Measurements from ENCODE around the gene SH3PXD2A. TPM values are rescaled to one million over a fixed set of nuclear protein-coding genes. Genes with fewer than 3 reads are reported as not detected.

SH3PXD2A gene
- total RNA-seq, 2 experiments from 2014 or later: 6.5 to 7.4 TPM

GRCh38 chr10:103707956-103708626 lies 147.3 kb downstream of the SH3PXD2A start:
- ChIA-PET POLR2A (no interaction called here), CTCF (interaction anchor here (0.9 to 2.9 kb wide), 5 partner anchors 9 to 415 kb away, joined by 3 to 11 read pairs (median 3); no protein-coding TSS in a partner anchor)
- no peak for ATAC-seq
- intact Hi-C loops (cut with micrococcal nuclease): no loop called here
- H3K36me3 Mint-ChIP-seq (ENCODE audit: low read depth): no peaks in the 10 kb centered on the region
- H3K27me3 Mint-ChIP-seq: no peaks in the 10 kb centered on the region
- no peaks in the 10 kb centered on the region for H3K9me3 Mint-ChIP-seq
- no peak for TF ChIP-seq CTCF (IDR thresholded peaks at IDR 0.05)
- H3K27ac Mint-ChIP-seq: no peak overlapping the region
- H3K4me3 Mint-ChIP-seq: no peak overlapping the region
- no peak for DNase-seq
- peaks cover 3% of the 10 kb centered on the region for H3K4me1 Mint-ChIP-seq (ENCODE audit: low read depth)

GRCh38 chr10:103706762-103707161 lies 148.6 kb downstream of the SH3PXD2A start:
- DNase-seq (no peak), ATAC-seq (no peak)
- ChIA-PET CTCF (no interaction called here), POLR2A (no interaction called here)
- H3K27me3 Mint-ChIP-seq: no peaks in the 10 kb centered on the region
- no peak for TF ChIP-seq CTCF (IDR thresholded peaks at IDR 0.05)
- H3K36me3 Mint-ChIP-seq (ENCODE audit: low read depth): no peaks in the 10 kb centered on the region
- intact Hi-C loops (cut with micrococcal nuclease): no loop called here
- no peak overlapping the region for H3K27ac Mint-ChIP-seq
- H3K4me1 Mint-ChIP-seq (ENCODE audit: low read depth): peaks cover 3% of the 10 kb centered on the region
- no peaks in the 10 kb centered on the region for H3K9me3 Mint-ChIP-seq
- no peak overlapping the region for H3K4me3 Mint-ChIP-seq

GRCh38 chr10:103706047-103706446 lies 149.3 kb downstream of the SH3PXD2A start:
- TF ChIP-seq CTCF (IDR thresholded peaks at IDR 0.05): no peak
- H3K27ac Mint-ChIP-seq: no peak overlapping the region
- intact Hi-C loops (cut with micrococcal nuclease): no loop called here
- DNase-seq: no peak
- CTCF ChIA-PET: interaction anchor here (2.3 kb wide), 1 partner anchor 20 kb away, joined by 8 read pairs; no protein-coding TSS in a partner anchor
- no peak overlapping the region for H3K4me3 Mint-ChIP-seq
- no peaks in the 10 kb centered on the region for H3K36me3 Mint-ChIP-seq (ENCODE audit: low read depth)
- no peaks in the 10 kb centered on the region for H3K27me3 Mint-ChIP-seq
- peaks cover 3% of the 10 kb centered on the region for H3K4me1 Mint-ChIP-seq (ENCODE audit: low read depth)
- POLR2A ChIA-PET: no interaction called here
- ATAC-seq: no peak
- no peaks in the 10 kb centered on the region for H3K9me3 Mint-ChIP-seq

- ATAC-seq: peak; percentile 65
- intact Hi-C loops (cut with micrococcal nuclease): no loop called here
- H3K4me1 Mint-ChIP-seq (ENCODE audit: low read depth): peaks cover 3% of the 10 kb centered on the region
- no peak overlapping the region for H3K4me3 Mint-ChIP-seq
- ChIA-PET CTCF (interaction anchor here (0.7 to 2.3 kb wide), 5 partner anchors 9 to 98 kb away, joined by 3 to 8 read pairs (median 4); no protein-coding TSS in a partner anchor), POLR2A (no interaction called here)
- H3K9me3 Mint-ChIP-seq: no peaks in the 10 kb centered on the region
- H3K27me3 Mint-ChIP-seq: no peaks in the 10 kb centered on the region
- H3K36me3 Mint-ChIP-seq (ENCODE audit: low read depth): no peaks in the 10 kb centered on the region
- H3K27ac Mint-ChIP-seq: no peak overlapping the region
- TF ChIP-seq CTCF (IDR thresholded peaks at IDR 0.05): no peak
- peak; percentile 33 for DNase-seq
Observed at GRCh38 chr10:103703941-103704919, 151.1 kb downstream of the SH3PXD2A start.

Measured in activated CD8-positive, alpha-beta T cell treated with anti-CD3 and anti-CD28 coated beads for 36 hours (primary cell).